Subcutaneous abdominal adipose tissue (tissue), 5 donors: ENCODE measurements around the gene CTIF.

Source experiments
- H3K27ac ChIP-seq: one replicate; pipeline ENCODE4 v1.7.0; 2013; ENCODE audit warnings: low read depth, mild to moderate bottlenecking, inconsistent platforms, low read length, moderate library complexity
- H3K27me3 ChIP-seq, 5 donors: one replicate each; pipeline ENCODE4 v1.7.0; 2013; ENCODE audit warnings: low read length in 5 of 5, inconsistent platforms in 1 of 5; ENCODE audit not compliant: control insufficient read depth in 5 of 5, insufficient read depth in 4 of 5
- H3K36me3 ChIP-seq, 5 donors: one replicate each; pipeline ENCODE4 v1.7.0; 2013; ENCODE audit warnings: low read length in 5 of 5; ENCODE audit not compliant: control insufficient read depth in 5 of 5, insufficient read depth in 5 of 5
- H3K4me1 ChIP-seq, 5 donors: one replicate each; pipeline ENCODE4 v1.7.0; 2013; ENCODE audit warnings: low read length in 5 of 5, mild to moderate bottlenecking in 3 of 5, moderate library complexity in 1 of 5; ENCODE audit not compliant: control insufficient read depth in 5 of 5, insufficient read depth in 5 of 5
- H3K4me3 ChIP-seq, 5 donors: one replicate each; pipeline ENCODE4 v1.7.0; 2013; ENCODE audit warnings: low read length in 5 of 5, low read depth in 1 of 5
- H3K9ac ChIP-seq, 5 donors: one replicate each; pipeline ENCODE4 v1.7.0; 2013; ENCODE audit warnings: low read length in 5 of 5, mild to moderate bottlenecking in 4 of 5, moderate library complexity in 3 of 5
- H3K9me3 ChIP-seq, 5 donors: one replicate each; pipeline ENCODE4 v1.7.0; 2013; ENCODE audit warnings: low read length in 5 of 5; ENCODE audit not compliant: control insufficient read depth in 5 of 5
- donor health status: healthy.
- donor health status: healthy.
- donor health status: healthy.
- donor health status: healthy.
- donor health status: healthy.

CTIF gene

DNA sequence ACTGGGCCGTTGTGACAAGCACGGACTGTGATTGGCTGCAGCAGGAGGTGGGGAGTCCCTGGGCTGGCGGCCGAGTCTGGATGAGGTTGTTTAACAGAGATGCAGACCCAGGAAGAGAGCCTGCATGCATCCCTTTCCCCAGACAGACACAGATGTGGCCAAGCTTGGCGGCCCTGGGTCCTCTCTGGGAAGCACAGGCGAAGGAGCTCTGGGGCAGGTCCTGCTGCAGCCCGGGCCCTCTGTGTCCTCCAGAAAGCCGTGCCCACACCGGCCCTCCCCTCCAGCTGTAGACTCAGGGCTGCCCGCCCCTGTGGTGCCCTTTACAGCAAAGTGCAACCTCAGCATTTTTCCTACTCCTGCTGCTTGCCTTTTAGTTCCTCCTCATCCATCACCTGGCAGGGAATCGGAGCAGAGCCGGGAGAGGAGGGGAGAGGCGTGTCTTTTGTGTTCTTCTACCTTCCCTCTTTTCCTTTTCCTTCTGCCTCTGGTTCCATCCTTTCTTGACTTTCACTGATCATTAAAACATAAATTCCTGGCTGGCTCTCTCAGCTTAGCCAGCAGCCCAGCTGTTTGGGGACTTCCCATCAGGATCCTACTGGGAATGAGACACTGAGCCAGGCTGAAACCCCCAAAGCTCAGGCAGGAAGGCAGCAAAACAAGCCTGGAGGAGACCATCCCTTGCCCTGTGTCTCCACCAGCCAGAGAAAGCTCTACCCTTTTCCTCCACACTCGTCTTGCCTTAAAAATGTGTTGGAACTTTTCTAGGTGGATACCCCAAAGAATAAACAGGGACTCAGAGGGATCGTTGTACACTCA is 75.0 kb downstream of the CTIF start:
- H3K4me3 ChIP-seq: no peak overlapping the region
- peaks cover 0 to 6% (median 5%) of the 10 kb centered on the region in 5 donors for H3K36me3 ChIP-seq
- H3K27me3 ChIP-seq: no peaks in the 10 kb centered on the region
- H3K9ac ChIP-seq: peak overlapping the region in 1 of 5 donors; percentile 9
- no peaks in the 10 kb centered on the region for H3K9me3 ChIP-seq
- H3K4me1 ChIP-seq: peaks cover 11 to 55% (median 46%) of the 10 kb centered on the region in 5 donors
- no peak overlapping the region for H3K27ac ChIP-seq

DNA sequence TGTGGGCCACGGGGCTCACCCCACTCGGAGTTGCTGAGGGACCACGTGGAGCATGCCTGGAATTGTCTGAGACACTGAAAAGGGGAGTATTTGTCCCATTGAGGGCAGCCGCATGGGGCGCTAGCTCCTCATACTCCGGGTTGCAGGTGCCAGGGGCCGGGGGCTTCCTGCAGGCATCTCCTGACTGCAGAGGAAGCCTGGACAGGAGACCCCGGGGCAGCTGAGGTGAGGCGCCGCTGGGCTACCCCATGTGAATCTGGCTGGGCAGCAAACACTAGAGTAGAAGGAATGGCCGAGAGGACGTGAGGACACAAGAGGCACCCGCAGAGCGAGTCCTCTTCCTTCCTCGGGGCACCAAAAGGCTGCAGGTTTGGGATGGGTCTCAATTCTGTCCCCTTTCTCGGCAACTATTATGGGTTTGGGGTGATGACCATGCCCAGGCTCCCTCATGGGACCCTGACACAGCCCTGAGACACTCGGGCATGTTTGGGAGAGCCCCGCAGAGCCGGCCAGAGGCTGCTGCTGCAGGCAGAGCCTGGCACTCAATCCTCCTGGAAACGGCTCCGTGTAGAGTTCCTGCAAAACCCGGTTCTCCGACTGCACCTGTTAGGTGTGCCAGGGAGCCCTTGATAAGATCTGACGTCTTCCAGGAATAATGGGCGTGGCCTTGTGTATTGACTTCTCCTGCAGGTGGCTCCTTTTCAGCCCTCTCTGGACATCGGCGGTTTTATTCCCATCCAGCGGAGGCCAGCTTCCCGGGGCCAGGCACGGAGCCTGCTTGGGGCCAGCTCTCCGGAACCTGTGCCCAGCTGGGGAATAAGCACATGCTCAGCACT is 77.0 kb downstream of the CTIF start:
- Histone ChIP-seq H3K9ac (no peak overlapping the region), H3K4me3 (no peak overlapping the region), H3K27me3 (no peaks in the 10 kb centered on the region), H3K9me3 (no peaks in the 10 kb centered on the region), H3K36me3 (peaks cover 0 to 24% (median 19%) of the 10 kb centered on the region in 5 donors), H3K27ac (peak overlapping the region; percentile 32), H3K4me1 (peaks cover 11 to 50% (median 40%) of the 10 kb centered on the region in 5 donors)

DNA sequence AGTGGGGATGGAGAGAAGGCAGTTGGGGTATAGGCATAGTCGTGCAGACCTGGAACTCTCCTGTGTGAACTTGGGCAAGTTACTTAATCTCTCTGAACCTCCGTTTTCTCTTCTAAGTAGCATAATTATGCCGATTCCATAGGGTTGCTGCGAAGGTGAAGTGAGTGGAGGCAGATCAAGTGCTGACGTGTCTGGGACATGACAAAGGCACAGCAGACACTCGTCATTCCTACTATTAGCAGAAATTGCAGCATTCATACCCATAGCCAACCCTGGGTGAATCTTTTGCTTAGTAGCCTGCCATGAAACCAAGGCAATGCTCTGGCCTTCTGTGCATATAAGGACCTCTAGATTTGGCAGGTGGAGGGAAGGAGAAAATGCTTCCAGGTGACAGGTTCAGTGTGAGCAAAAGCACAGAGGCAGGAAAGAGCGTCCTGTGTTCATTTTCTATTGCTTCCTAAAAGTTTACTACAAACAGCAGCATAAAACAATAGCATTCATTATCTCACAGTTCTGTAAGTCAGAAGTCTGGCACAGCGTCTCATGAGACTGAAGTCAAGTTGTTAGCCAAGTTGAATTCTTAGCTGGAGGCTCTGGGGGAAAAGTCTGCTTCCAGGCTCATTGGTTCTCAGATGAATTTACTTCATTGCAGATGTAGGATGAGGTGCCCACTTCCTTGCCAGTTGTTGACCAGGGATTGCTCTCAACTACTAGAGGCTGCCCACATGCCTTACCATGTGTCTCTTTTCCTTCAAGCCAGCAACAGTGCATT is 77.8 kb downstream of the CTIF start:
- Histone ChIP-seq H3K9me3 (no peaks in the 10 kb centered on the region), H3K27ac (peak overlapping the region; percentile 32), H3K9ac (no peak overlapping the region), H3K4me3 (no peak overlapping the region), H3K27me3 (no peaks in the 10 kb centered on the region), H3K4me1 (peaks cover 11 to 50% (median 40%) of the 10 kb centered on the region in 5 donors), H3K36me3 (peaks cover 0 to 28% (median 24%) of the 10 kb centered on the region in 5 donors)

DNA sequence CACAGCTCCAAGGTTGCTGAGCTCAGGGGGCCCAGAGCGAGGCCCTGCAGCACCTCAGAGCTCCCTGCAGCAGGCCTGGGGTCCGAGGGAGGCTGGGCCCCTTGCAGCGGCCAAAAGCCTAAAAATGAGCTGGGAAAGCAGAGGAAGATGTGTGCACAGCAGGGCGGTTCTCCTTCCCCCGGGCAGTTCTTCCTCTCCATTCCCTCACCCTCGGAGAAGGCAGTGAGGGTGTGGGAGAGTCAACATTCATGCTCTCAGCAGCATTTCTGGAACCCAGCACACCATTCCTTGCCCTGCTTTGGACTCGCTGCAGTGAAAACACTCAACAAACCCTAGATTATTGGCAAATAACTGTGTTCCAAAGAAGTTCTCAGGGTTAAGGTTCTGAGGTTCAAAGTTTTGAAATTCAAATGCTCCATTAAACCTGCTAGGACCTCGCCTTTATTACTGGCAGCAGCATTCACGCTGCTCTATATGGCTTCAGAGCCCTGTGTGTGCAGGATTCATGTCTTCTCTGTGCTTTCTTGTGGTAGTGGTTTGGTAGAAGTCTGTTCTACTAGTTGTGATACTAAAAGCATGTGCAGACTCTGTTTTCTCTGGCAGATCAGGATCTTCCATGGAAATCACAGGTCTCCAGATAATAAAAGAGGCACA is 79.1 kb downstream of the CTIF start:
- no peaks in the 10 kb centered on the region for H3K27me3 ChIP-seq
- peaks cover 0 to 38% (median 29%) of the 10 kb centered on the region in 5 donors for H3K36me3 ChIP-seq
- H3K9ac ChIP-seq: no peak overlapping the region
- H3K9me3 ChIP-seq: no peaks in the 10 kb centered on the region
- H3K4me3 ChIP-seq: no peak overlapping the region
- H3K4me1 ChIP-seq: peaks cover 11 to 45% (median 38%) of the 10 kb centered on the region in 5 donors
- no peak overlapping the region for H3K27ac ChIP-seq

DNA sequence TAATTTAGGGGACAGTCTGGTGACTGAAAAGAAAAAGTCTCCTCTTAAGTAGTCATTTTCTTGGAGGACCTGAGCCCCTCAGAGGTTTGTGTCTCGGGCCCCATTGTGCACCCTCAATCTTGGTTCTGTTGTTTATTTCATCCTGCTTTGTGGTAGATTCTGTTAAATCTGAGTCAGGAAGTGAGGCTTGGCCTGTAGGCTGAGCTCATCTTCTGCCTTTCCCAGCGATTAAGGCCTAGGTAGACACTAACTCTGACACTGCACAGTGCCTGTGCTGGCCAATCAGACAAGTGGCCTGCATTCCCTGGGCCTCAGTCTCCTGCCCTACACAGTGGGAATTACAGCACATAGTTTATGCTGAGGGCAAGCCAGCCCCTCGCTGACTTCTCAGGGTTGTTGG is 80.2 kb downstream of the CTIF start:
- peaks cover 0 to 40% (median 29%) of the 10 kb centered on the region in 5 donors for H3K36me3 ChIP-seq
- H3K9ac ChIP-seq: no peak overlapping the region
- H3K27ac ChIP-seq: no peak overlapping the region
- no peak overlapping the region for H3K4me3 ChIP-seq
- H3K9me3 ChIP-seq: no peaks in the 10 kb centered on the region
- H3K4me1 ChIP-seq: peaks cover 9 to 37% (median 30%) of the 10 kb centered on the region in 5 donors
- no peaks in the 10 kb centered on the region for H3K27me3 ChIP-seq

GRCh38 chr18:48619501-48619900 is 80.7 kb downstream of the CTIF start:
- H3K9me3 ChIP-seq: no peaks in the 10 kb centered on the region
- H3K4me1 ChIP-seq: peaks cover 9 to 36% (median 30%) of the 10 kb centered on the region in 5 donors
- H3K4me3 ChIP-seq: no peak overlapping the region
- H3K27me3 ChIP-seq: no peaks in the 10 kb centered on the region
- H3K9ac ChIP-seq: no peak overlapping the region
- H3K27ac ChIP-seq: no peak overlapping the region
- H3K36me3 ChIP-seq: peaks cover 0 to 43% (median 33%) of the 10 kb centered on the region in 5 donors

DNA sequence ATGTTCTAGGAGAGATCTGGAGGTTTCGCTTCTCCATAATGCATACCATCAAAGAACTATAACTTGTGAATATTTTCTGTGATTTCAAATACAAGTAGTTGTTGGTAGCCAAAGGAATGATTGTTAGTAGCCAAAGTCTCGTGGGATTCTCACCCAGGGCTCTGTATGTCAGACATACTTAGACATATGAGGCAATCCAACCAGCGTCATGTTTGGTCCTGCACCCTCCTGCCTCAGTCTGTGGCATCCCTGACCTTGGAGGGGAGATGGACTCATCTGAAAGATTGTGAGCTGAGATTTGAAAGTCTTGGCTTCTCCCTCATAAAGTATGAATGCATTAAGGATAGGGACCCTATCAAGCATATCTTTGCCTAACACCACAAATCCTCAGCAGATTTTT is 81.2 kb downstream of the CTIF start:
- Histone ChIP-seq H3K9me3 (no peaks in the 10 kb centered on the region), H3K36me3 (peaks cover 0 to 45% (median 37%) of the 10 kb centered on the region in 5 donors), H3K9ac (no peak overlapping the region), H3K4me1 (peaks cover 9 to 36% (median 30%) of the 10 kb centered on the region in 5 donors), H3K4me3 (no peak overlapping the region), H3K27me3 (no peaks in the 10 kb centered on the region), H3K27ac (no peak overlapping the region)

DNA sequence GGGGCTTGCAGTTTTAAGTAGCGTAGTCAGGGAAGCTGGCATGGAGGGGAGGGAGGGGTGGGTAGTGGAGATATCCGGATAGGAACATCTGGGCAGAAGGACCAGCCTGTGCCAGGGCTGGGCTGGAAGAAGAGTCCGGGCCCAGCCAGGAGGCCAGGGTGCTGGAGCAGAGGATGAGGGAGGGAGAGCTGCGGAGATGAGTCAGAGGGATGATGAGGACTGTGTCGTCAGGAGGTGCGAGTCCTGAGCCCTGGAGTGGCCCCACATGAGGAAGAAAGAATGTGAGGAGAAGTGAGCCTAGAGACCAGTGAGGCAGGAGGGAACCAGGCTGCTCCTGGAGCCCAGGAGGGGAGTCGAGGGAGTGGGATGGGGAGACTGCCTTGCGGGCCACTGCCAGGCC is 82.4 kb downstream of the CTIF start:
- H3K4me1 ChIP-seq: peaks cover 9 to 28% (median 25%) of the 10 kb centered on the region in 5 donors
- H3K27me3 ChIP-seq: no peaks in the 10 kb centered on the region
- H3K27ac ChIP-seq: peak overlapping the region; percentile 62
- H3K9me3 ChIP-seq: no peaks in the 10 kb centered on the region
- H3K9ac ChIP-seq: no peak overlapping the region
- H3K36me3 ChIP-seq: peaks cover 0 to 53% (median 42%) of the 10 kb centered on the region in 5 donors
- H3K4me3 ChIP-seq: no peak overlapping the region

GRCh38 chr18:48621815-48622555 is 83.2 kb downstream of the CTIF start:
- Histone ChIP-seq H3K4me3 (no peak overlapping the region), H3K9me3 (no peaks in the 10 kb centered on the region), H3K27ac (peak overlapping the region; percentile 62)

More at GRCh38 chr18:48621815-48622555, 83.2 kb downstream of the CTIF start:
- Histone ChIP-seq H3K4me1 (peaks cover 1 to 20% (median 17%) of the 10 kb centered on the region in 5 donors), H3K9ac (peak overlapping the region in 1 of 5 donors; percentile 3), H3K36me3 (peaks cover 0 to 53% (median 42%) of the 10 kb centered on the region in 5 donors), H3K27me3 (no peaks in the 10 kb centered on the region)
